HG03565 (cell line): ENCODE measurements around the gene CPT2.
"Not testable (repeated sequence)": the region's sequence is repeated elsewhere in the genome, so short reads cannot be mapped to it uniquely, and the experiment has no call there.

ENCODE experiments used
- ATAC-seq: cut with Tn5 transposase; IDR thresholded peaks from one replicate; pipeline ENCODE4 v1.9.1; 2021; ENCODE audit warnings: mild to moderate bottlenecking, moderate library complexity; ENCODE audit not compliant: unreplicated experiment

Gene CPT2

GRCh38 chr1:53182111-53182593 lies 14.5 kb upstream of the CPT2 start:
- no peak for ATAC-seq

GRCh38 chr1:53182716-53183094 lies 13.9 kb upstream of the CPT2 start:
- ATAC-seq, result no peak

- ATAC-seq, result no peak
These were observed 13.3 kb upstream of the CPT2 start for GRCh38 chr1:53183095-53183990.

GRCh38 chr1:53185955-53186297 lies 10.7 kb upstream of the CPT2 start:
- not testable (repeated sequence) for ATAC-seq

- no peak for ATAC-seq
These were observed 10.1 kb upstream of the CPT2 start for GRCh38 chr1:53186533-53186932.

- no peak for ATAC-seq
These were observed 9.2 kb upstream of the CPT2 start for GRCh38 chr1:53187401-53187800.

GRCh38 chr1:53188099-53188498 lies 8.5 kb upstream of the CPT2 start:
- ATAC-seq, result no peak

- no peak for ATAC-seq
These were observed 7.6 kb upstream of the CPT2 start for GRCh38 chr1:53189061-53189460.

- ATAC-seq, result no peak
These were observed 6.4 kb upstream of the CPT2 start for GRCh38 chr1:53190210-53190611.

- no peak for ATAC-seq
These were observed 1.2 kb upstream of the CPT2 start for GRCh38 chr1:53195246-53196016.

GRCh38 chr1:53196017-53196484 lies 573 bp upstream of the CPT2 start:
- ATAC-seq, result no peak

GRCh38 chr1:53197291-53198200 lies 922 bp downstream of the CPT2 start:
- no peak for ATAC-seq

GRCh38 chr1:53198241-53198651 lies 1.6 kb downstream of the CPT2 start:
- ATAC-seq, result no peak

- ATAC-seq, result no peak
These were observed 6.8 kb downstream of the CPT2 start for GRCh38 chr1:53203466-53203865.

- not testable (repeated sequence) for ATAC-seq
These were observed 8.9 kb downstream of the CPT2 start for GRCh38 chr1:53205496-53205895.

GRCh38 chr1:53206083-53206685 lies 9.6 kb downstream of the CPT2 start:
- not testable (repeated sequence) for ATAC-seq

GRCh38 chr1:53206735-53207379 lies 10.2 kb downstream of the CPT2 start:
- no peak for ATAC-seq

- ATAC-seq, result no peak
These were observed 11.1 kb downstream of the CPT2 start for GRCh38 chr1:53207726-53208125.

GRCh38 chr1:53210352-53210751 lies 13.7 kb downstream of the CPT2 start:
- ATAC-seq, result no peak

- no peak for ATAC-seq
These were observed 14.3 kb downstream of the CPT2 start for GRCh38 chr1:53210954-53211353.
